Epithelial cell of alveolus of lung (primary cell): ENCODE data around the gene ZNF8. TPM values are rescaled to one million over a fixed set of nuclear protein-coding genes. Genes with fewer than 3 reads are reported as not detected.

Experiments
- total RNA-seq: library from RNA; depleted of rRNA; stranded (reverse); fragments of >200 nt; gene quantifications from 2 replicates; pipeline ENCODE4 v1.2.1, GENCODE V29; 2015

ZNF8 gene
- total RNA-seq: 4.8 and 8.3 TPM in 2 replicates

GRCh38 chr19:58278541-58279041, at the start of gene ZNF8:
Gene ZNF8, plus strand, starts transcription at chr19:58278955. Its CDS starts 127 bp downstream, at chr19:58279082.

GRCh38 chr19:58305065-58305931, 26.5 kb downstream of the ZNF8 start, which contains the start of gene ERVK3-1:
Gene ERVK3-1, plus strand, starts transcription at chr19:58305377. Its CDS starts 6,792 bp downstream, at chr19:58312169.

GRCh38 chr19:58326914-58327726, 48.4 kb downstream of the ZNF8 start, which contains the start of gene ZSCAN22:
Gene ZSCAN22, plus strand, starts transcription at chr19:58326994. Its CDS starts 7,809 bp downstream, at chr19:58334803.

Other genes with a start within 250 kb of the ZNF8 start
- gene ZSCAN1, start 244.9 kb upstream of the ZNF8 start, total RNA-seq: not detected in 2 replicates
- gene ZNF135, start 219.7 kb upstream of the ZNF8 start, total RNA-seq: 3.2 and 3.5 TPM in 2 replicates
- gene ZSCAN18, start 180.7 kb upstream of the ZNF8 start, total RNA-seq: 38.9 and 83.2 TPM in 2 replicates
- 5.7 and 11.2 TPM in 2 replicates for gene ZNF329, start 128.2 kb upstream of the ZNF8 start, total RNA-seq
- gene ZNF274, start 95.9 kb upstream of the ZNF8 start, total RNA-seq: 20.8 and 21.2 TPM in 2 replicates
- 27.8 and 37.7 TPM in 2 replicates for gene ZNF544, start 50.0 kb upstream of the ZNF8 start, total RNA-seq
- gene ERVK3-1, start 26.4 kb downstream of the ZNF8 start, total RNA-seq: 22.1 and 35.2 TPM in 2 replicates
- 1.4 and 2.6 TPM in 2 replicates for gene ZSCAN22, start 48.0 kb downstream of the ZNF8 start, total RNA-seq
- 5.0 and 69.1 TPM in 2 replicates for gene A1BG, start 74.5 kb downstream of the ZNF8 start, total RNA-seq
- gene ZNF497, start 83.8 kb downstream of the ZNF8 start, total RNA-seq: 0.52 and 1.5 TPM in 2 replicates
- 3.6 and 9.1 TPM in 2 replicates for gene ZNF837, start 102.1 kb downstream of the ZNF8 start, total RNA-seq
- 2,789 and 3,465 TPM in 2 replicates for gene RPS5, start 108.3 kb downstream of the ZNF8 start, total RNA-seq
- 2.0 TPM in 1 of 2 replicates, not detected in the other for gene RNF225, start 116.7 kb downstream of the ZNF8 start, total RNA-seq
- 12.3 and 13.3 TPM in 2 replicates for gene ZNF584, start 129.7 kb downstream of the ZNF8 start, total RNA-seq
- gene ZNF132, start 161.2 kb downstream of the ZNF8 start, total RNA-seq: 3.7 and 5.9 TPM in 2 replicates
- gene ZNF324B, start 172.7 kb downstream of the ZNF8 start, total RNA-seq: 3.6 and 5.6 TPM in 2 replicates
- gene ZNF324, start 188.1 kb downstream of the ZNF8 start, total RNA-seq: 12.3 and 13.2 TPM in 2 replicates
- gene ZNF446, start 197.4 kb downstream of the ZNF8 start, total RNA-seq: 8.0 and 11.5 TPM in 2 replicates
- 12.4 and 12.5 TPM in 2 replicates for gene SLC27A5, start 233.0 kb downstream of the ZNF8 start, total RNA-seq
- gene ZBTB45, start 240.9 kb downstream of the ZNF8 start, total RNA-seq: 12.4 and 15.0 TPM in 2 replicates